Measurements from ENCODE around the gene INPP5E. TPM values are rescaled to one million over a fixed set of nuclear protein-coding genes. Genes with fewer than 3 reads are reported as not detected.

The INPP5E gene
- total RNA-seq, 1 donor from 2014 or later, result 29.6 TPM

DNA sequence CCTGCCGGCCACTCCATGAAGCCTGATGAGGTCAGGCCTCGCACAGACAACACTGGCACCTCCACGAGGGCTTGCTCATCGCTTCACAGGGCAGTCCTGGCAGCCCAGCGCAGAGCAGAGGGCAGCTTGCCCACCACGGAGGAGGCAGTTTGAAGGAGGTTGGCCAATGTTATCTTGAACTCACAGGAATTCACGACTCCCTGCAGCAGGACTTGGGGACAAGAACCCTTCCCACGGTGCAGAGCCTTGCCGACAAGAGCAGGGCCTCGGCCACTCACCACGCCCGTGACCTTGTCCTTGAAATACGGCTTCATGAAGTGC, 44.7 kb downstream of the INPP5E start:
- Mint-ChIP-seq H3K4me1 (peaks cover 8% of the 10 kb centered on the region), H3K4me3 (no peak overlapping the region), H3K27me3 (ENCODE audit: low read depth) (no peaks in the 10 kb centered on the region), H3K27ac (ENCODE audit: unreplicated experiment) (no peak overlapping the region), H3K9me3 (no peaks in the 10 kb centered on the region), H3K36me3 (ENCODE audit: low read depth) (peaks cover 3% of the 10 kb centered on the region)
- TF ChIP-seq, protein P1, sequence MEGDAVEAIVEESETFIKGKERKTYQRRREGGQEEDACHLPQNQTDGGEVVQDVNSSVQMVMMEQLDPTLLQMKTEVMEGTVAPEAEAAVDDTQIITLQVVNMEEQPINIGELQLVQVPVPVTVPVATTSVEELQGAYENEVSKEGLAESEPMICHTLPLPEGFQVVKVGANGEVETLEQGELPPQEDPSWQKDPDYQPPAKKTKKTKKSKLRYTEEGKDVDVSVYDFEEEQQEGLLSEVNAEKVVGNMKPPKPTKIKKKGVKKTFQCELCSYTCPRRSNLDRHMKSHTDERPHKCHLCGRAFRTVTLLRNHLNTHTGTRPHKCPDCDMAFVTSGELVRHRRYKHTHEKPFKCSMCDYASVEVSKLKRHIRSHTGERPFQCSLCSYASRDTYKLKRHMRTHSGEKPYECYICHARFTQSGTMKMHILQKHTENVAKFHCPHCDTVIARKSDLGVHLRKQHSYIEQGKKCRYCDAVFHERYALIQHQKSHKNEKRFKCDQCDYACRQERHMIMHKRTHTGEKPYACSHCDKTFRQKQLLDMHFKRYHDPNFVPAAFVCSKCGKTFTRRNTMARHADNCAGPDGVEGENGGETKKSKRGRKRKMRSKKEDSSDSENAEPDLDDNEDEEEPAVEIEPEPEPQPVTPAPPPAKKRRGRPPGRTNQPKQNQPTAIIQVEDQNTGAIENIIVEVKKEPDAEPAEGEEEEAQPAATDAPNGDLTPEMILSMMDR (conservative IDR thresholded peaks at IDR 0.05), result no peak
- DNase-seq (ENCODE audit: low read depth, low spot score), result no peak

GRCh38 chr9:136394312-136395019, 45.2 kb downstream of the INPP5E start:
- peaks cover 8% of the 10 kb centered on the region for H3K4me1 Mint-ChIP-seq
- H3K4me3 Mint-ChIP-seq, result no peak overlapping the region
- H3K27me3 Mint-ChIP-seq (ENCODE audit: low read depth), result no peaks in the 10 kb centered on the region
- no peaks in the 10 kb centered on the region for H3K9me3 Mint-ChIP-seq
- no peak for DNase-seq (ENCODE audit: low read depth, low spot score)
- no peak overlapping the region for H3K27ac Mint-ChIP-seq (ENCODE audit: unreplicated experiment)
- H3K36me3 Mint-ChIP-seq (ENCODE audit: low read depth), result peaks cover 6% of the 10 kb centered on the region
- TF ChIP-seq, protein P1 (conservative IDR thresholded peaks at IDR 0.05), result no peak

DNA sequence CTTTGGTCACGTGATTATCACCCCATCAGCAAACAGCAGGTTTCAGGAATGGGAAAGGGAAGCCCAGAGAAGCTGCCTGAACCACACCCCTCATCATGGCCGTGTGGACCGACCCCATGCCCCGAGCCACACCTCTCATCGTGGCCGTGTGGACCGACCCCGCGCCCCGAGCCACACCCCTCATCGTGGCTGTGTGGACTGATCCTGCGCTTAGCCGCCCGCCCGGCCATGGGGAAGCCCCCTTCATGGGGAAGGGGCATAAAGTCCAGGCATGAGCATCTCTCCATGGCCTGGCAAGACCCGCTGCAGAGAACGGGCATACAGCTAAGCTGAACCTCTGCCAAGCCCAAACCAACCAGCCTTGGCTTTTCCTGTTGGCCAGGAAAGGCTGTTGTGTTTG, 46.1 kb downstream of the INPP5E start:
- Mint-ChIP-seq H3K27ac (ENCODE audit: unreplicated experiment) (no peak overlapping the region), H3K27me3 (ENCODE audit: low read depth) (no peaks in the 10 kb centered on the region), H3K4me1 (no peaks in the 10 kb centered on the region), H3K9me3 (no peaks in the 10 kb centered on the region), H3K36me3 (ENCODE audit: low read depth) (peaks cover 6% of the 10 kb centered on the region), H3K4me3 (no peak overlapping the region)
- DNase-seq (ENCODE audit: low read depth, low spot score), result no peak
- TF ChIP-seq, protein P1 (conservative IDR thresholded peaks at IDR 0.05), result no peak

- TF ChIP-seq, protein P1 (conservative IDR thresholded peaks at IDR 0.05), result no peak
- peaks cover 6% of the 10 kb centered on the region for H3K36me3 Mint-ChIP-seq (ENCODE audit: low read depth)
- H3K9me3 Mint-ChIP-seq, result no peaks in the 10 kb centered on the region
These were observed 46.9 kb downstream of the INPP5E start for GRCh38 chr9:136392538-136393449.

DNA sequence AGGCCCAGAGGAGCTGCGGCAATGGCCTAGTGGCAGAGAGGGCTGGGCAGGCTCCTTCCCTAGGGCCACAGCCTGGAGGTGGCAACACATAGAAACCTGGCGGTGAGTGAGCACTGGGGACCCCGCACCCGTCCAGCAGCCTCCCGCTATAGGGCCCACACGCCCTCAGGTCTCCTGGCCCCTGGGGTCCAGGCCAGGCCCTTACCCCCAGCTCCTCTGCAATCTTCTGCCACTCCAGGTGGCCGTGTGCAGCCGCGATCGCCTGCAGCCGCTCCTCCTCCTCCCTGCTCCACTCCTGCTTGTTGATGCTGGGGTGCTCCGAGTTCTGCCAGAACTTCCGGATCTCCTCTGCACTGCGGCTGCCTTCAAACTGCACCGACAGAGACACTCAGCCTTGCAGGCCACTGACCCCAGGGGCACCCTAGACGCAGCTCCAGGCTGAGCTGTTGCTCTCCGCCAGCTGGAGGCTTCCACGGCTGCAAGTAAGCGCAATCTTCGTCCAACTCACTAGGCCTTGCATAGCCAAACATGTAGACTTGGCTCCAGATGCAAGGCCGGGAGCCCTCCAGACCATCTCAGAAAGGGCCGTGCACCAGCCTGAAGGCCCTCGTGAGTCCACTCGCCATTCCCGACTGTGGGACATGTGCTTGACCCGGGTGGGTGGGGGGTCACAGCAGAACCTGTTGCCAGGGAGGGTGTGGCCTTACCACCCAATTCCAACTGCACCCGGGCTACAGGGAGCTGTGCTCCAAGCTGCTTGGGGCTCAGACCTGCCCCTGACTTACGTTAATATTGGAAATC, 47.7 kb downstream of the INPP5E start:
- Mint-ChIP-seq H3K4me3 (no peak overlapping the region), H3K36me3 (ENCODE audit: low read depth) (peaks cover 10% of the 10 kb centered on the region), H3K27ac (ENCODE audit: unreplicated experiment) (peak overlapping the region; percentile 20), H3K27me3 (ENCODE audit: low read depth) (no peaks in the 10 kb centered on the region), H3K4me1 (no peaks in the 10 kb centered on the region), H3K9me3 (no peaks in the 10 kb centered on the region)
- TF ChIP-seq, protein P1 (conservative IDR thresholded peaks at IDR 0.05), result no peak
- DNase-seq (ENCODE audit: low read depth, low spot score), result no peak

More at GRCh38 chr9:136392538-136393449, 46.9 kb downstream of the INPP5E start:
- Mint-ChIP-seq H3K4me1 (no peaks in the 10 kb centered on the region), H3K27me3 (ENCODE audit: low read depth) (no peaks in the 10 kb centered on the region), H3K27ac (ENCODE audit: unreplicated experiment) (no peak overlapping the region), H3K4me3 (no peak overlapping the region)
- no peak for DNase-seq (ENCODE audit: low read depth, low spot score)
